NT2/D1 (cell line): ENCODE measurements around the gene HOXC10.

ENCODE experiments used
- YY1 ChIP-seq: IDR thresholded peaks from 2 replicates; pipeline ENCODE4 v1.6.1; 2011; ENCODE audit not compliant: insufficient read length, insufficient read depth
- ZNF274 ChIP-seq: IDR thresholded peaks from 2 replicates; pipeline ENCODE4 v1.6.1; 2011; ENCODE audit warnings: mild to moderate bottlenecking, low read depth, low read length

DNA sequence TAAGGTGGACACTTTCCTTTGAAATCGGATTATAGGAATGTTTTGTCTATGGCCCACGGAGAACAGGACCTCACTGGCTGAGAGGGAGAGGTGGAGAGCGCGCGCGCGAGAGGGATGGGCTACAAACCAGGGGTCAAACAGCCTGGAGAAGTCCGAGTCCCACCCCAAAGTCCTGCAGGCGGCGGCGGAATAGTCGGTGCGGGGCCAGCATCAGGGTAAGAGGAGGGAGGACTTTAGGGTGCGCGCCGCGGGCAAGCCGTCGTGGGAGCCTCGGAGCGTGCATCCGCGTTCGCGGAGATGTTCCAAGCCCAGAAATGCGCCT, 20.5 kb downstream of the HOXC10 start:
- no peak for TF ChIP-seq ZNF274
- no peak for TF ChIP-seq YY1
